HG02884 (cell line): ENCODE measurements around the gene MINDY4B.
A peak's percentile ranks its signal among the peaks of the same experiment; 100 is the strongest.

Source experiments
- ATAC-seq: cut with Tn5 transposase; IDR thresholded peaks from one replicate; pipeline ENCODE4 v1.9.1; 2021; ENCODE audit warnings: mild to moderate bottlenecking, moderate library complexity; ENCODE audit not compliant: unreplicated experiment

MINDY4B gene

DNA sequence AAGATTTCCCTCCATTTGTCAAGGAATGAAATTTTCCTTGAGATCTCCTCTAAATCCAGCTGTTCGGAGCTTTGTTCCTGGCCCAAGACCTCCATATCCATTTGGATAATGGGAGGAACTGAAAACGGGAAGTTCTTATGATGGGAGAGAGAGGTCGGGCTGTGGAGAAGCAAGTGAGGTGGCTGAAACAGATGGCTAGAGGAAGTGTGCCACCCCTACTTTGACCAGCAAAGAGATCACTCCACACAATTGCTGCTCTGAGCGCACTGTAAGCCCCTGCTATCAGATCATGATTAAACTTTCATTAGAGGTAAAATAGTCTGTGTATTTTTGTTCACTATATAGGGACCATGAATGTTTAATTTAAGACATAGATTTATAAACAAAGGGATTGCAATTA lies at the start of gene MINDY4B:
MINDY4B (minus strand) TSS at position 101 of the 400 bp plus-strand sequence; CDS start at position 101, 0 bp downstream.
- no peak for ATAC-seq

DNA sequence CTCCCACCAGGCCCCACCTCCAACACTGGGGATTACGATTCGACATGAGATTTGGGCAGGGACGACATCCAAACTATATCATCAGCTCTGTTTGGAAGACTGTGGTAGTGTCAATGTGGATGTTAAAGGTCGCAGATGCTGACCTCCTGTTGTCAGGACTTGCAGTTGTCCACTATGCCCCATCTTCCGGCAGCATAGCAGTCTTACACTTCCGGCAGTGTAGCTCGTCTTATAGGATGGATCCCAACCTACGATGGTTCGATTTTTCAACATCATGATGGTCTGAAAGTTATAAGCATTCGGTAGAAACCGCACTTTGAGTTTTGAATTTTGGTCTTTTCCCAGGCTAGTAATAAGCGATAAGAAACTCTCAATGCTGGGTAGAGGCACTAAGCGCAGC lies 46.7 kb upstream of the MINDY4B start:
- no peak for ATAC-seq

- ATAC-seq: no peak
Measured at GRCh38 chr3:150945226-150946032, 40.2 kb upstream of the MINDY4B start.

- no peak for ATAC-seq
Measured at GRCh38 chr3:150942221-150942620, 37.0 kb upstream of the MINDY4B start.

- peak; percentile 75 for ATAC-seq
Measured at GRCh38 chr3:150936693-150937092, 31.5 kb upstream of the MINDY4B start.

DNA sequence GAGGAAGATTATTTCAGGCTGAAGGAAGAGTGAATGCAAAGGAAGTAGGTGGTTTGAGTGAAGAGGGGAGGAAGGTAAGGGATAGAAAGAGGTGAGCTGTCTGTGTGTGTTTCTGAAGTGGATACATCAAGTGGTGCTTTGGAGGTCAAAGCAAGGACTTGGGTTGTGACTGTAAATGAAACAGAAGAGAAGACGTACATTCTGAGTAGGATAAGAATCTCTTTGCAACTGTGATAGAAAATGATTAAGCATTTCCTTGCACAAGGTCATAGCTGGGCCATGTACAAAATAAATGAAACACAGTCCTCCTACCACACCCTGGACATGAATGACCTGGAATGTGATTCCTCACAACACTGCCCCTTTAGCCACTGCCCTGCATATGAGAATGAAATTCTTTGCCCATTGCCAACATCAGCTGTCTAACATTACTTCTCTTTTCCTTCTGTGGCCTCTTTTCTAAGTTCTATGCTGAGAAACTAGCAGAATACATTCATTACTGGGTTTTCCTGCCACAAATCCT lies 28.3 kb upstream of the MINDY4B start:
- no peak for ATAC-seq

- ATAC-seq: no peak
Measured at GRCh38 chr3:150931745-150932144, 26.5 kb upstream of the MINDY4B start.

- no peak for ATAC-seq
Measured at GRCh38 chr3:150930839-150931238, 25.6 kb upstream of the MINDY4B start.

DNA sequence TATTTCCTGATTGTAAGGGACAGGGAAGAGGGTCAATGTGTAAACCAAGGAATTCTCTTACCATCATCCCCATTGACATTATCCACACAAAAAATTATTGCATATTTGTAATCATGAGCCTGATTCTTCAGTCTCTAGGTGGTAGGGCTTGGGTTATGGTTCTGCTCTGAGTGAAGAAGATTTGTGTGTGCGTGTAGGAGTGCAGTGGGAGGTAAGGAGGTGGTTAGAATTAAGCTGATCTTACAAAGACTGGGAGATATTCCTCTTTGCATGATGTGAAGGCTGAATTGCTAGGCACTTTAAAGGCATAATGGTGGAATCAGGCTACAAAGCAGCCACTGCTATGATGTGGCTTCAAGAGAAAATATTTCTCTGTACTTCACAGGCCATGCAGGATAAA lies 23.0 kb upstream of the MINDY4B start:
- ATAC-seq: no peak

GRCh38 chr3:150926328-150926727 lies 21.1 kb upstream of the MINDY4B start:
- no peak for ATAC-seq

DNA sequence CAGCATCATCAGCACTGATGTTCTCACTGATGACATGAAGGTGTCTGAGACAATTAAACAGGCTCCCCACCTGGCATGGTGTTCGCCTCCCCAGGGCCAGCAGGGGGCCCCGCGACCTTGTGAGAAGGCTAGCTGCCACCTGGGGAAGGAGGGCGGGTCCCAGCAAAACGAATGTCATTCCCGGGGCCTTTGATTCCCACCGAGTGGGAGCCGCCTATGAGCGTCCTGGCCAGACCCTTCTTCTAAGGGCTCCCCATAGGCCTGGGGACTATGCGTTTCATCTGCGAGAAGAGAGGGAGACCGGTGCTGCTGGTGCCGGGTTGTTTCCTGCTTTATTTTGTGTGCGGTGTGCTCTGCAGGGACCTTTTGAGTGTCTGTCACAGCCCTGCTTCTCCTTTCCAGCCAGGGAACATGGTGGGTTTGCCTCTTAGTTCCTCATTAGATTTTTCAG lies 20.5 kb upstream of the MINDY4B start:
- peak; percentile 83 for ATAC-seq

- no peak for ATAC-seq
Measured at GRCh38 chr3:150922611-150923010, 17.4 kb upstream of the MINDY4B start.

DNA sequence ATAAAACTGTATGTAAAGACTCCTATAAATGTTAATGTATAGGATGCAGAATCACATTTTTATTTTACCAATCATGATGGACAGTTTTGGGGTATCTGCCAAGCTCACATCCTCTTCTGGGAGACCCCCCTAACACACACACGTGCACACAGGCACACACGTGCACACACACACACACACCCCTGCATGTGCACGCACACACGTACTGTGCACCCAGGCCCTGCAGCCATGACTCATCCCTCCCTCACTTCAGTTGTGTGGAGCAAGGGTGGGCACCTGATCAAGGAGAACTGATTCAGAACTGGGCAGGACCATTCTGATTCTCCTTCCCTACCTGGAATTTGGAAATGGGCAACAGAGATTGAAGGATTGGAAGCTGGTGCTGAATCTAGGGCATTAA lies 16.0 kb upstream of the MINDY4B start:
- no peak for ATAC-seq

DNA sequence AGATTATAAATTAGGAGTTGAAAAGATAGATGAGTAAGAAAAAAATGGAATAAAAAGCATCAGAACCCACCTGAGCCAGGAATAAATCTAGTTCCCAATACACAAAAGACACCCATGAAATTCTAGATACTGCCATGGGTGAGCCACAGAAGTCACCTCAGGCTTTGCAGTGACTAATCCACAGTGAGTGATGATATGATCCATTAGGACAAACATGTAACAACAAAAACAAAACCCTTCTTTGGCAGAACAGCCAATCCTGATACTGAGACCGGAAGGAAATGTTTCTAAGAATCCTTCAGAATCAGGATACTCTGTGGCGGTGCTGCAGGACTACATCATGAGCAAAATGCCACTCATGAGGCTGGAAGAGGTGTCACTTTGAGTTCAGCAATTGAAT lies 15.0 kb upstream of the MINDY4B start:
- ATAC-seq: no peak

- no peak for ATAC-seq
Measured at GRCh38 chr3:150917951-150918350, 12.7 kb upstream of the MINDY4B start.

GRCh38 chr3:150913133-150913922 lies 8.1 kb upstream of the MINDY4B start:
- ATAC-seq: no peak

- ATAC-seq: peak; percentile 84
Measured at GRCh38 chr3:150912501-150912900, 7.3 kb upstream of the MINDY4B start.

- ATAC-seq: no peak
Measured at GRCh38 chr3:150911771-150912170, 6.5 kb upstream of the MINDY4B start.

DNA sequence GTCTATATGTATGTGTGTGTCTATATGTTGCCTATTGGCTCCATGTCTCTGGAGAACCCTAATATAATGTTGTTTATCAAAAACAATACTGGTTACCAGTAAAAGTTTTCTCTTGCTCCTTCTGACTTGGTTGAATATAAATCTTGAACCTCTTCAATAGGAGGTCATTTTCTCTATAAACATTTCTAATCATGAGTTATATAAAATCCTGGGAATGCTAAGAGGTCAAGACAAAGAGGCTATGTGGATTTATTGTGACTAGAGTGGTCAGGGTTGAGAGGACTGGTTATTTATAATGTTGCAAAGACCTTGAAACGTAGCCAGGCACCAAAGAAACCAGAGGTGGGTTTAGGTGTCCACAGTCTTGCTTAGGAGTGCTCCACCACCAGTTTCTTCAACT lies 1.2 kb upstream of the MINDY4B start:
- ATAC-seq: no peak

DNA sequence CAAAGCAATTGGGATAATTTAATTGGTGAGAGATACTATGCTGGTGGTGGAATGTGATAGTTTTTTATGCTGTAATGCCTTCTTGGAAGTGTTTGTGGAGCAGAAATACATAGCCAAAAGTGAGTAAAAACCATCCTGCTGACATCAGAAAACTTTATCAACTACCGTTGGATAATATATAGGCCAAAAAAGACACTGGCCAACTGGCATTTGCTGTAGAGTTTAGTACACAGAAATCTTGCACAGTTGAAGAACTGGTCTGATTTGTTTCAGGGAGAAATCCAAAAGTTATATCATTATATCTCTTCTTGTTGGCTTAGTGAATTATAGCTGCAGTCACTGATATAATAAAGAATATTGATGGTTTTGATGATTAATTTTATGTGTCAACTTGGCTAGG lies 507 bp upstream of the MINDY4B start:
- ATAC-seq: no peak

DNA sequence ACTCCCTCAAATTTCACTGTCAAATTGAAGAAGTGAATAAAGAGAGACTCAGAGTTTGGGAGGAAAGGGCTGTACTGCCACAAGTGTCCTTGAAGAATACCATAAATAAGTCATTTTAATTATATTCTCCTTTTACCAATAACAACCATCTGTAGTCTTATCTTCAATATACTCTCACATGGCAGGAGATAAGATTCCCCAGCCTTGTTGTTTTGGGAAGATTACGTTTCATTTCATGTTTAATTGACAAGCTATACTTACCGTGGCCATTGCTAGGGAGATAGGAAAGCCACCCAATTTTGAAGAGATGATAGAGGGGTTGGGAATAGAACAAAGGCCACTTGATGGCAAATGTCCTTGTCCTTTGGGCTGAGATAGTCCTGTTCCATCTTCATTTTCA lies 2.3 kb downstream of the MINDY4B start:
- no peak for ATAC-seq

GRCh38 chr3:150901793-150902192 lies 3.4 kb downstream of the MINDY4B start:
- ATAC-seq: no peak
